ENCODE data around the gene CYB5R4. TPM values are rescaled to one million over a fixed set of nuclear protein-coding genes. Genes with fewer than 3 reads are reported as not detected.

Gene CYB5R4
- total RNA-seq, 1 experiment from 2014 or later, result 17.5 TPM

DNA sequence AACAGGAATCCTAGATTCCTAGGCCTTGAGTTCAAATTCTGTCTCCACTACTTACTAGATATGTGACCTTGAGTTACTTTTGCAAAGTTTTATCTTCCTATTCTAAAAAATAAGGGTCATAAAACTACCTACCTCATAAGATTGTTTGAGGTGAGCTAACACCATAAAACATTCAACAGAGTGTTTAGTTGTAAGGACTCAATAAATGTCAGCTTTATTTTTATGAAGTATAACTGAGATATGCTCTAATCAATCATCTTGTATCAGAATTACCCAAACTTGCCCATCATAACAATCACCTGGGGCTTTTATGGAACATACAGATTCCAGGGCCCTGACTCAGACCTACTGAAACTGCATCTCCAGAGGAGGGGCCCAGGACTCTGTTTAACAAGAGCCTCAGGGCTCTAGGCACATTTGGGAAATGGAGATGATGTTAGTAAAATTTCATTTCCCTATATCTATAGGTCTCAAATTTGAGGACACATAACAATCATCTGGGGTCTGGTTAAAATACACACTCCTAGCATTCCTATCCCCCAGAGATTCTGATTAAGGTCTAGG, 138.6 kb downstream of the CYB5R4 start:
- H3K9ac ChIP-seq (ENCODE audit: extremely low read depth, insufficient read length, low read length), result no peak overlapping the region
- no peaks in the 10 kb centered on the region for H3K79me2 ChIP-seq (ENCODE audit: insufficient read depth, low read length)
- no peak overlapping the region for H2BK15ac ChIP-seq (ENCODE audit: low read depth, low read length)
- H3K14ac ChIP-seq (ENCODE audit: insufficient read depth, low read length), result no peak overlapping the region
- no peak overlapping the region for H2AK5ac ChIP-seq (ENCODE audit: insufficient read length, low read length)
- Mint-ChIP-seq H3K4me1 (peaks cover 26 to 32% of the 10 kb centered on the region in 2 experiments), H3K9me3 (peaks cover 6 to 20% of the 10 kb centered on the region in 2 experiments), H3K36me3 (ENCODE audit: insufficient read depth in 1 of 3, low read depth in 3 of 3) (peaks cover 14 to 26% (median 17%) of the 10 kb centered on the region in 3 experiments), H3K4me3 (no peak overlapping the region), H3K27me3 (ENCODE audit: low read depth) (no peaks in the 10 kb centered on the region; the same call in 1 of the 2 replicates), H3K27ac (no peak overlapping the region)
- TF ChIP-seq CTCF (conservative IDR thresholded peaks at IDR 0.05), result no peak
- no peak overlapping the region for H3K4me2 ChIP-seq (ENCODE audit: insufficient read depth, insufficient read length, low read length)
- no peak overlapping the region for H2BK120ac ChIP-seq (ENCODE audit: low read depth, low read length, poor library complexity, severe bottlenecking)
- no peaks in the 10 kb centered on the region for H3K23me2 ChIP-seq (ENCODE audit: insufficient read length, low read depth, low read length, poor library complexity, severe bottlenecking)
- no peak overlapping the region for H3K27ac ChIP-seq (ENCODE audit: insufficient read length, low read depth, low read length)
- H4K20me1 ChIP-seq (ENCODE audit: control insufficient read depth, insufficient read depth, insufficient read length), result no peaks in the 10 kb centered on the region
- H3K4ac ChIP-seq (ENCODE audit: low read depth, low read length), result no peak overlapping the region
- no peak overlapping the region for H2BK5ac ChIP-seq (ENCODE audit: insufficient read length, low read length)
- no peak for DNase-seq
- H4K5ac ChIP-seq (ENCODE audit: insufficient read length, low read depth, low read length), result no peak overlapping the region
- no peaks in the 10 kb centered on the region; the same call in 1 of the 2 replicates for H3K4me1 ChIP-seq (ENCODE audit: insufficient read depth, low read length)
- H4K91ac ChIP-seq (ENCODE audit: insufficient read length, low read depth, low read length), result no peak overlapping the region
- no peak overlapping the region for H2BK12ac ChIP-seq (ENCODE audit: insufficient read length, low read depth, low read length)
- H3K56ac ChIP-seq (ENCODE audit: insufficient read length, low read depth, low read length), result no peak overlapping the region
- no peak overlapping the region for H3K23ac ChIP-seq (ENCODE audit: insufficient read length, low read depth, low read length)
- H2AFZ ChIP-seq (ENCODE audit: low read length), result no peak overlapping the region
- no peak overlapping the region for H3K18ac ChIP-seq (ENCODE audit: insufficient read length, low read depth, low read length)
- no peaks in the 10 kb centered on the region for H3K79me1 ChIP-seq (ENCODE audit: insufficient read depth, low read depth, low read length, poor library complexity, severe bottlenecking)
- H3T11ph ChIP-seq (ENCODE audit: low read length), result no peak overlapping the region
- no peak overlapping the region for H2BK20ac ChIP-seq (ENCODE audit: low read depth, low read length, poor library complexity, severe bottlenecking)
- no peak overlapping the region for H4K8ac ChIP-seq (replicated peaks; ENCODE audit: insufficient read length, low read depth, low read length)
- no peaks in the 10 kb centered on the region for H3K27me3 ChIP-seq (ENCODE audit: insufficient read depth, low read length)
- H3K9me3 ChIP-seq (ENCODE audit: control insufficient read depth, low read depth, low read length), result no peaks in the 10 kb centered on the region

Measured in H9 (cell line).